Sigmoid colon (tissue), 4 donors: ENCODE measurements around the gene CCT2.

Source experiments
- POLR2A ChIP-seq, 2 donors: fragments of 450-650 bp; IDR thresholded peaks; one replicate each; pipeline ENCODE4 v1.6.1; 2016; ENCODE audit warnings: antibody characterized with exemption in 2 of 2, mild to moderate bottlenecking in 2 of 2, moderate library complexity in 2 of 2
- POLR2AphosphoS5 ChIP-seq, 4 donors: sonication (generic); formaldehyde crosslinking; IDR thresholded peaks; one replicate each; pipeline ENCODE4 v1.6.1; 2017; ENCODE audit warnings: antibody characterized with exemption in 4 of 4

- no peak for TF ChIP-seq POLR2AphosphoS5 (IDR thresholded peaks at IDR 0.05)
- TF ChIP-seq POLR2A (IDR thresholded peaks at IDR 0.05): no peak
These were observed 16.0 kb upstream of the CCT2 start for GRCh38 chr12:69569236-69569635.
